ENCODE results near the gene ACOT6. TPM values are rescaled to one million over a fixed set of nuclear protein-coding genes. Genes with fewer than 3 reads are reported as not detected.
"Not testable (repeated sequence)": the region's sequence is repeated elsewhere in the genome, so short reads cannot be mapped to it uniquely, and the experiment has no call there.

Gene ACOT6
- total RNA-seq, 3 donors from 2014 or later, result not detected

DNA sequence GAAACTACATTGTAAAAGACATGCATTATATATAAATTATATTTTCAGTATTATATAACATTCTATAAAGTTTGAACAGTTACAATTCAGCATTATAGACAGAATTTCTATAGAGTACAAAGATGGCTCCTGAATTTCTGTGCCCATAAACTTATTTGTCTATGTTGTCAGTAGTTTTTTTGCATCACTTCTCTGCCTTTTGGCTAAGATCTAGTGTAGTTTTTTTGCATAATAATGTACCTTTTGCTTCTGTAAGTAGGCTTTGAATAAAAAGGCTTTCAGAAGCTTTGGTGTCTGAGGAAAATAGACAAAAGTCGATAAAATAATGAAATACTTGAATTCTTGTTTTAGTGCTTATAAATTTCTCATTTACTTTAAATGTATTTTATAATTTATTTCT is 43.5 kb downstream of the ACOT6 start:
- ATAC-seq, result no peak
- H3K27me3 Mint-ChIP-seq (ENCODE audit: low read depth), result no peaks in the 10 kb centered on the region

DNA sequence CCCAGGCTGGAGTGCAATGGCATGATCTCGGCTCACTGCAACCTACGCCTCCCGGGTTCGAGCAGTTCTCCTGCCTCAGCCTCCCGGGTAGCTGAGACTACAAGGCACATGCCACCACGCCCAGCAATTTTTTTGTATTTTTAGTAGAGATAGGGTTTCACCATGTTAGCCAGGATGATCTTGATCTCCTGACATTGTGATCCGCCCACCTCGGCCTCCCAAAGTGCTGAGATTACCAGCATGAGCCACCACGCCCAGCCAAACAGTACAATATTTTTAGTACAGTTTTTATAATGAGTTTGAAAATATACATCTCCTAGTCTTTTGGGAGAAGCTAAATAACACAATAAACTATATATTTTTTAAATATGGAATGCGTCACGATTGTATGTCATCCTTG is 46.9 kb downstream of the ACOT6 start:
- not testable (repeated sequence) for H3K4me3 Mint-ChIP-seq; H3K4me1 Mint-ChIP-seq (ENCODE audit: low read depth); ATAC-seq; DNase-seq; H3K27me3 Mint-ChIP-seq (ENCODE audit: low read depth); H3K9me3 Mint-ChIP-seq
- H3K36me3 Mint-ChIP-seq (ENCODE audit: insufficient read depth), result peaks cover 20% of the 10 kb centered on the region

More for the DNA sequence above, 43.5 kb downstream of the ACOT6 start:
- H3K4me1 Mint-ChIP-seq (ENCODE audit: low read depth), result no peaks in the 10 kb centered on the region
- H3K4me3 Mint-ChIP-seq, result no peak overlapping the region
- H3K36me3 Mint-ChIP-seq (ENCODE audit: insufficient read depth), result peaks cover 14% of the 10 kb centered on the region
- no peaks in the 10 kb centered on the region for H3K9me3 Mint-ChIP-seq
- DNase-seq, result no peak

DNA sequence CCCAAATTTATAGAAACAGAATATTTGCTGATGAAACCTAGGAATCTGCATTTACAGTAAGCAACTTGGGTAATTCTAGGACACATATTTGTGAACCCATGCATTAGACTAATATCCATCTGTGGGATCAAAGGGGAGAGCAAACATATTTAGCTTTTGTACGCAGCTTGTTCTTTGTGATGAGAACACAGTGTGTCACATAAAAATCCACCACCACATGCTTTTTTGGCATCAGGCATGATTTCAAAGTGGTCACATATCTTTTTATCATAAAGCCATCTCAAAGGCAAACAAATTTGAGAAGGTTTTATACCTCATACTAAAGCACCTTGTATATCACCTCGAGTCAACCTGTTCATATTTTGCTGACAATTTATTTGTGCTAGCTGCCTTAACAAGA is 48.2 kb downstream of the ACOT6 start:
- DNase-seq (no peak), ATAC-seq (no peak)
- Mint-ChIP-seq H3K4me3 (no peak overlapping the region), H3K4me1 (ENCODE audit: low read depth) (no peaks in the 10 kb centered on the region), H3K27me3 (ENCODE audit: low read depth) (no peaks in the 10 kb centered on the region), H3K36me3 (ENCODE audit: insufficient read depth) (peaks cover 20% of the 10 kb centered on the region), H3K9me3 (no peaks in the 10 kb centered on the region)

DNA sequence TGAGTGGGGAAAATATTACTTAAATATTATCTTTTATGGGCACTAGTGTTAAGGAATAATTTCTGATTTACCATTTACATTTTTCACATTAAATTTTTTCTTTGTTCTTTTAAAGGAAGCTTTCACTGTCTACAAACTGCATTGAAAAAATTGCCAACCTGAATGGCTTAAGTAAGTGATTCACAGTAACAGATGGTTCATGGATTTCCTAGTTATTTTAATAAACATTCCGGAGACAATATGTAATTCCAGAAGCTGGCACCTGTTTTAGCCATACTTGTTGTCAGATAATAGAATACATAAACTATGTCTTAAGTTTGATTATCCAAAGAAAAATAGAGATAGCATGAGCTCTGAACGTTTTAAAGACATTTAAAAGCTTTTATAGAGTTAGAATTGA is 49.6 kb downstream of the ACOT6 start:
- Mint-ChIP-seq H3K27me3 (ENCODE audit: low read depth) (no peaks in the 10 kb centered on the region), H3K36me3 (ENCODE audit: insufficient read depth) (peaks cover 20% of the 10 kb centered on the region), H3K9me3 (no peaks in the 10 kb centered on the region), H3K4me1 (ENCODE audit: low read depth) (no peaks in the 10 kb centered on the region), H3K4me3 (no peak overlapping the region)
- no peak for ATAC-seq
- DNase-seq, result no peak

DNA sequence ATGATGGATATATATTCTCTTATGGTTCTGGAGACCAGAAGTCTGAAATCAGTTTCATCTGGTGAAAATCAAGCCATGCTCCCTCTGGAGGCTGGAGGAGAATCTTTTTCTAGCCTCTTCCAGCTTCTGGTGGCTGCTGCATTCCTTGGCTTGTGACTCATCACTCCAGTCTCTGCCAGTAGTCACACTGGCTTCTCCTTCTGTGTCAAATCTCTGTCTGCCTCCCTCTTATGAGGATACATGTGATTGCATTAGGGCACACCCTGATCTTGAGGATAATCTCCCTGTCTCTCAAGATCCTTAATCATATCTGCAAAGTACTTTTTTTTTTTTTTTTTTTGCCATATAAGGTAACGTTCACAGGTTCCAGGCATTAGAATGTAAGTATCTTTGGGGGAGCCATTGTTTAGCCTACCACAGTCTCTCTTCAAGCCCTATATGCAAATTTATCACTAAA is 50.2 kb downstream of the ACOT6 start:
- no peak overlapping the region for H3K4me3 Mint-ChIP-seq

DNA sequence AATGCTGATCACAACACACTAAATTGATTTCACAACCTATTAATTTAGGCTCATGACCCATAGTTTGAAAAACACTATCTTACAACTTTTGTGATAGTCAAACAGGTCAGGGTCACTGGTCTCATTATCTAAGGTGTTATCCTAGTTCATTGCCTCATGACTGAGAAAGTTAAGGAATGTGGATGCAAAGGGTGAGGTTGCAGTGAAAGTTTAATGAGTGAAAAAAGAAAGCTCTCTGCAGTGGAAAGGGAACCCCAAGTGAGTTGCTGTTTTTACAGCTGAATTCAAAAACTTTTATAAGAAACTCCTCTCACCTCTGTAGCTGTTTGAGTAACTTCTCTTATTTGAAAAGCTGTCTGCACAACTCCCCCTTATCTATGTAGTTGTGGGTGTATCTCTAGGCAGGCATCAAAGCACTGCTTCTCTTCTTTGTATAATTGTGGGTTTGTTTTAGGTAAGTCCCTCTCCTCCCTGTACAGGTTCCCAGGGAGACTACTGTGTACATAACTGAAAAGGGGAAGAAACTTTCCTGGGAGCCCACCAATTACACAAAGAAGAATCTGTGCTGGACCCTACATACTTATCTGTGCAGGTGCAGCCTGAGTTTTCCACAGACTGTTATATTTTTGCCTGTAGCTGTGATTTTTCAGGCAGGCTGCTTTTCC is 51.4 kb downstream of the ACOT6 start:
- no peaks in the 10 kb centered on the region for H3K9me3 Mint-ChIP-seq
- DNase-seq (no peak), ATAC-seq (no peak)
- peaks cover 18% of the 10 kb centered on the region for H3K36me3 Mint-ChIP-seq (ENCODE audit: insufficient read depth)
- H3K4me3 Mint-ChIP-seq, result no peak overlapping the region
- no peaks in the 10 kb centered on the region for H3K4me1 Mint-ChIP-seq (ENCODE audit: low read depth)
- no peaks in the 10 kb centered on the region for H3K27me3 Mint-ChIP-seq (ENCODE audit: low read depth)

More for the DNA sequence above, 50.2 kb downstream of the ACOT6 start:
- DNase-seq (no peak), ATAC-seq (no peak)
- no peaks in the 10 kb centered on the region for H3K4me1 Mint-ChIP-seq (ENCODE audit: low read depth)
- peaks cover 20% of the 10 kb centered on the region for H3K36me3 Mint-ChIP-seq (ENCODE audit: insufficient read depth)
- no peaks in the 10 kb centered on the region for H3K27me3 Mint-ChIP-seq (ENCODE audit: low read depth)
- H3K9me3 Mint-ChIP-seq, result no peaks in the 10 kb centered on the region

DNA sequence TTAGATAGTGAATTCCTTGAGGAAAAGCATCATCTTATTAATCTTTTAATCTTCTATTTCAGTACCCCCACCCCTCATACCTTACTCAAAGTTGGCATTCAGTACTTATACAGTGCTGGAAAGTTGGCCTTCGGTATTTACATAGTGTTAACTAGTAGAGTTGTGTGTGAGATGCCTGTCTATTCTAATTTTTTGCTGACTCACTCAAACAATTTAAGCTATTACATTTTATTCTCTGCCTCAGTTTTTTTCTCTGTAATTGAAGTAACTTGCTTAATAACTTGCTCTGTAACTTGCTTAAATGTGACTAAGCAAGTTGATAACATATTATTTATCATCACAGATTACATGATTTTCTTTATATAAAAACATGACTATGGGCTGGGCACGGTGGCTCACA is 52.8 kb downstream of the ACOT6 start:
- Mint-ChIP-seq H3K27me3 (ENCODE audit: low read depth) (no peaks in the 10 kb centered on the region), H3K4me1 (ENCODE audit: low read depth) (no peaks in the 10 kb centered on the region), H3K36me3 (ENCODE audit: insufficient read depth) (peaks cover 16% of the 10 kb centered on the region), H3K4me3 (no peak overlapping the region), H3K9me3 (no peaks in the 10 kb centered on the region)
- no peak for ATAC-seq
- no peak for DNase-seq

DNA sequence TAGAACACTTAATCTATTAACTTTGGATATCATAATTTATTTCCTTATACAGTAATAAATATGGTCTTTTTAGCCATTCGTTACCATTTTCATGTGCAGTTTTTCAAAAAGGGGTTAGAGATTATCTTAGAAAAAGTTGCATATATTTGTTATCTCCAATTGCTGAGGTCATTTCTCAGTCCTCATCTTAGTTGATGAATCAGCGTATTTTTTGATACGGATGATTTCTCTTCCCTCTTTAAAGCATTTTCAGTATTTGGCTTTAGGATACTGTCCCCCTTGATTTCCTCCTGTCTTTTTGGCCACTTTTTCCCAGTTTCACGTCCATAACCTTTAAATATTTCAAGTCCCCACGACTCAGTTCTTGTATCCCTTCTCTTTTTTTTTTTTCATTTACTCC is 54.3 kb downstream of the ACOT6 start:
- ATAC-seq, result no peak
- peaks cover 11% of the 10 kb centered on the region for H3K36me3 Mint-ChIP-seq (ENCODE audit: insufficient read depth)
- no peak overlapping the region for H3K4me3 Mint-ChIP-seq
- no peaks in the 10 kb centered on the region for H3K27me3 Mint-ChIP-seq (ENCODE audit: low read depth)
- H3K4me1 Mint-ChIP-seq (ENCODE audit: low read depth), result no peaks in the 10 kb centered on the region
- no peak for DNase-seq
- H3K9me3 Mint-ChIP-seq, result no peaks in the 10 kb centered on the region

DNA sequence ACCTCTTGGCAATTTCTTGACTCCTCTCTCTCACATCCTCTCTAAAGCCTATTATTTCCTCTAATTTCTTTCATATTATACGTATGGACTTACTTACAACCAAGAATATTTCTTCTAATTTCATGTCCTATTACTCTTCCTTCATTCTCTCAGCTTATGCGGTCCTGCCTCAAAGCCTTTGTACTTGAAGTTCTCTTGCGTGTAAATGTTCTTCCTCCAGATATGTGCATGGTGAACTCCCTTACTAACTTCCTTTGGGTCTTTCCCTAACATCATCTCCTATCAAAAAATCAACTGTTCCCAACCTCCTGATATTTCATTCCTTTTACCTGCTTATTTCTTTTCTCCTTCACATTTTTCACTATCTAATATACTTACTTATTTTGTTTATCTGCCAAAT is 55.5 kb downstream of the ACOT6 start:
- H3K27me3 Mint-ChIP-seq (ENCODE audit: low read depth), result no peaks in the 10 kb centered on the region
- ATAC-seq, result no peak
- peaks cover 4% of the 10 kb centered on the region for H3K36me3 Mint-ChIP-seq (ENCODE audit: insufficient read depth)
- DNase-seq, result no peak
- no peaks in the 10 kb centered on the region for H3K4me1 Mint-ChIP-seq (ENCODE audit: low read depth)
- no peaks in the 10 kb centered on the region for H3K9me3 Mint-ChIP-seq
- no peak overlapping the region for H3K4me3 Mint-ChIP-seq

Other genes with a start within 250 kb of the ACOT6 start
- 10 to 100 TPM; 32.6 to 42.8 (median 36.5) TPM for gene NUMB, start 154.0 kb upstream of the ACOT6 start, total RNA-seq
- 10 to 100 TPM; 29.3 to 31.1 (median 29.7) TPM for gene RIOX1, start 121.6 kb upstream of the ACOT6 start, total RNA-seq
- 1 to 10 TPM in 1 of 3 donors, under 1 TPM in 1, not detected in 1; 0.61 to 1.4 TPM for gene ACOT1, start 75.4 kb upstream of the ACOT6 start, total RNA-seq
- gene HEATR4, start 53.6 kb upstream of the ACOT6 start, total RNA-seq, result not detected
- gene ACOT2, start 43.3 kb upstream of the ACOT6 start, total RNA-seq, result 10 to 100 TPM in 2 of 3 donors, 1 to 10 TPM in 1; 7.2 to 11.4 (median 10.7) TPM
- 1 to 10 TPM; 2.3 to 3.6 (median 3.0) TPM for gene ACOT4, start 20.6 kb upstream of the ACOT6 start, total RNA-seq
- gene DNAL1, start 32.5 kb downstream of the ACOT6 start, total RNA-seq, result 10 to 100 TPM in 1 of 3 donors, 1 to 10 TPM in 2; 7.0 to 10.8 (median 9.7) TPM
- gene PNMA1, start 101.9 kb downstream of the ACOT6 start, total RNA-seq, result 10 to 100 TPM; 41.0 to 55.2 (median 50.8) TPM
- 1 to 10 TPM; 2.5 to 3.8 (median 3.3) TPM for gene PTGR2, start 239.3 kb downstream of the ACOT6 start, total RNA-seq